SK-N-MC (cell line): ENCODE measurements around the gene CLCA1.

Source experiments
- DNase-seq: peaks from one replicate; pipeline ENCODE4 v3.0.0-alpha.2; 2011; ENCODE audit warnings: low read depth, low spot score
- H3K27ac ChIP-seq: fragments of 200-600 bp; sonication (generic); 2 replicates; pipeline ENCODE4 v1.5.1; 2016; ENCODE audit warnings: mixed run types
- H3K36me3 ChIP-seq: fragments of 200-600 bp; sonication (generic); 2 replicates; pipeline ENCODE4 v1.6.1; 2017; ENCODE audit warnings: antibody characterized with exemption, low read length, mixed read lengths; ENCODE audit not compliant: insufficient read depth
- H3K4me3 ChIP-seq: fragments of 200-600 bp; sonication (generic); 2 replicates; pipeline ENCODE4 v1.5.1; 2016
- H3K9ac ChIP-seq: fragments of 200-600 bp; sonication (generic); 2 replicates; pipeline ENCODE4 v1.8.0; 2017; ENCODE audit warnings: mixed run types, mixed read lengths; ENCODE audit not compliant: insufficient read length
- H3K9me3 ChIP-seq: fragments of 200-600 bp; sonication (generic); 2 replicates; pipeline ENCODE4 v1.6.1; 2017; ENCODE audit warnings: low read depth, mild to moderate bottlenecking, antibody characterized with exemption, low read length, moderate library complexity, mixed read lengths
- EZH2 ChIP-seq: fragments of 200-600 bp; sonication (generic); IDR thresholded peaks from one replicate; pipeline ENCODE4 v1.6.1; 2017; ENCODE audit warnings: antibody characterized with exemption
- FOXP2 ChIP-seq: optimal IDR thresholded peaks from 2 replicates; pipeline ENCODE3; 2011; ENCODE audit warnings: mild to moderate bottlenecking, moderate library complexity; ENCODE audit not compliant: insufficient read depth; ENCODE audit errors: extremely low read length, control extremely low read depth
- POLR2AphosphoS5 ChIP-seq: IDR thresholded peaks from 2 replicates; pipeline ENCODE4 v1.6.1; 2012; ENCODE audit warnings: mild to moderate bottlenecking, low read depth, low read length, borderline replicate concordance

Gene CLCA1

GRCh38 chr1:86542631-86543030, 73.9 kb downstream of the CLCA1 start:
- no peak for DNase-seq
- no peaks in the 10 kb centered on the region for H3K36me3 ChIP-seq
- H3K9ac ChIP-seq, result no peak overlapping the region
- no peaks in the 10 kb centered on the region for H3K9me3 ChIP-seq
- TF ChIP-seq EZH2, result no peak
- TF ChIP-seq POLR2AphosphoS5, result no peak
- no peak for TF ChIP-seq FOXP2
- H3K27ac ChIP-seq, result no peak overlapping the region
- no peak overlapping the region for H3K4me3 ChIP-seq

GRCh38 chr1:86546787-86547221, 78.1 kb downstream of the CLCA1 start, which contains the start of gene CLCA4:
TSS of gene CLCA4 (plus strand) at chr1:86547078. CDS start at chr1:86547120, 42 bp downstream.
- Histone ChIP-seq H3K9me3 (no peaks in the 10 kb centered on the region), H3K27ac (no peak within 1 kb of the TSS), H3K9ac (no peak within 1 kb of the TSS), H3K4me3 (no peak within 1 kb of the TSS), H3K36me3 (no peaks in the 10 kb centered on the region)
- TF ChIP-seq POLR2AphosphoS5 (no peak), EZH2 (no peak), FOXP2 (no peak)
- no peak for DNase-seq

- no peak for DNase-seq
Measured at GRCh38 chr1:86548839-86549238, 80.1 kb downstream of the CLCA1 start.

More at GRCh38 chr1:86548839-86549238, 80.1 kb downstream of the CLCA1 start:
- no peak for TF ChIP-seq EZH2
- TF ChIP-seq FOXP2, result no peak
- TF ChIP-seq POLR2AphosphoS5, result no peak
- no peaks in the 10 kb centered on the region for H3K36me3 ChIP-seq
- H3K9me3 ChIP-seq, result no peaks in the 10 kb centered on the region
- no peak overlapping the region for H3K9ac ChIP-seq
- no peak overlapping the region for H3K4me3 ChIP-seq
- H3K27ac ChIP-seq, result no peak overlapping the region
